ENCODE results near the gene SYNE2.

- TF ChIP-seq POLR2A (IDR thresholded peaks at IDR 0.05) (no peak), CTCF (IDR thresholded peaks at IDR 0.05) (no peak), EP300 (IDR thresholded peaks at IDR 0.05) (no peak)
Observed at GRCh38 chr14:64075613-64076005, 222.8 kb downstream of the SYNE2 start.

Measured in gastroesophageal sphincter (tissue), 3 donors.